ENCODE data around the gene DDX10. TPM values are rescaled to one million over a fixed set of nuclear protein-coding genes. Genes with fewer than 3 reads are reported as not detected.

Gene DDX10
- polyA plus RNA-seq, 1 donor (not counting 4 experiments of a cell fraction or from before 2014, with no cell fraction given), result 32.3 TPM

DNA sequence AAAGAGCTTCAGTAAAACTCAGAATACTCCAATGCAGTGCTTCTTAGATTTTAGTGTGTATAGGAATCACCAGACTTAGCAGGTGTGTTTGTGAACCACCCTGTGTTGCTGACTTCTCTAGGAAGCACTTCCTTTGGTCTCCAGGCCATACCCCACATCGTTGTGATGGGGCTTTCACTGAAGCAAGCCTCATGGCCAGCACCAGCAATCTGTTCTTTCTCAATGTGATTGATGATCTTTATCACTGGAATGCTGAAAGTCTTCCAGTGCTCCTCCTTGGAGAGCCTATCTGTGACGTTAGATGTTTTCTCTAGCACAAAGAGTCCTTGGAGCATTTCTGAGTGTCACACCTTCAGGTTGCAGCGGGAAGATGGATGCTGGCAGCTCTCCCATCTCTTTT, 280.5 kb downstream of the DDX10 start:
- Histone ChIP-seq H4K20me1 (ENCODE audit: control insufficient read depth, extremely low read depth, insufficient read depth, low read length) (no peaks in the 10 kb centered on the region), H3K4me3 (ENCODE audit: control insufficient read depth in 2 of 3, extremely low read depth in 1 of 3, insufficient read depth in 2 of 3, low read depth in 1 of 3, low read length in 3 of 3) (no peak overlapping the region), H3K27ac (ENCODE audit: control insufficient read depth, insufficient read depth, low read length) (no peak overlapping the region), H3K4me2 (ENCODE audit: control insufficient read depth, extremely low read depth, insufficient read depth, low read depth, low read length) (no peak overlapping the region), H3K9me1 (ENCODE audit: control insufficient read depth, extremely low read depth, insufficient read depth, low read length) (no peaks in the 10 kb centered on the region), H3K4me1 (ENCODE audit: control insufficient read depth, extremely low read depth, insufficient read depth, low read length) (peaks cover 12% of the 10 kb centered on the region), H2AFZ (ENCODE audit: control insufficient read depth, low read length) (no peak overlapping the region), H3K9me3 (ENCODE audit: control insufficient read depth, low read depth, low read length) (no peaks in the 10 kb centered on the region), H3K27me3 (ENCODE audit: control insufficient read depth, extremely low read depth, insufficient read depth, low read length) (no peaks in the 10 kb centered on the region), H3K36me3 (ENCODE audit: control insufficient read depth in 2 of 2, extremely low read depth in 1 of 2, insufficient read depth in 2 of 2, low read length in 2 of 2) (no peaks in the 10 kb centered on the region), H3K79me2 (ENCODE audit: control insufficient read depth, insufficient read depth, low read length) (no peaks in the 10 kb centered on the region), H3K9ac (ENCODE audit: control insufficient read depth, extremely low read depth, insufficient read depth, low read length) (no peak overlapping the region)
- dilution Hi-C loops (cut with MboI; ENCODE audit: extremely low pct_ligation_motif_present, low sequenced_read_pairs), result no loop called here
- DNase-seq (ENCODE audit: low read depth, low spot score) (no peak), FAIRE-seq (no peak)
- TF ChIP-seq EZH2 (IDR thresholded peaks at IDR 0.05; ENCODE audit: low read length), result no peak
- TF ChIP-seq, protein P1, sequence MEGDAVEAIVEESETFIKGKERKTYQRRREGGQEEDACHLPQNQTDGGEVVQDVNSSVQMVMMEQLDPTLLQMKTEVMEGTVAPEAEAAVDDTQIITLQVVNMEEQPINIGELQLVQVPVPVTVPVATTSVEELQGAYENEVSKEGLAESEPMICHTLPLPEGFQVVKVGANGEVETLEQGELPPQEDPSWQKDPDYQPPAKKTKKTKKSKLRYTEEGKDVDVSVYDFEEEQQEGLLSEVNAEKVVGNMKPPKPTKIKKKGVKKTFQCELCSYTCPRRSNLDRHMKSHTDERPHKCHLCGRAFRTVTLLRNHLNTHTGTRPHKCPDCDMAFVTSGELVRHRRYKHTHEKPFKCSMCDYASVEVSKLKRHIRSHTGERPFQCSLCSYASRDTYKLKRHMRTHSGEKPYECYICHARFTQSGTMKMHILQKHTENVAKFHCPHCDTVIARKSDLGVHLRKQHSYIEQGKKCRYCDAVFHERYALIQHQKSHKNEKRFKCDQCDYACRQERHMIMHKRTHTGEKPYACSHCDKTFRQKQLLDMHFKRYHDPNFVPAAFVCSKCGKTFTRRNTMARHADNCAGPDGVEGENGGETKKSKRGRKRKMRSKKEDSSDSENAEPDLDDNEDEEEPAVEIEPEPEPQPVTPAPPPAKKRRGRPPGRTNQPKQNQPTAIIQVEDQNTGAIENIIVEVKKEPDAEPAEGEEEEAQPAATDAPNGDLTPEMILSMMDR (optimal IDR thresholded peaks at IDR 0.05 in 1 of 3, IDR thresholded peaks at IDR 0.05 in 1 of 3, conservative IDR thresholded peaks at IDR 0.05 in 1 of 3; ENCODE audit: extremely low read depth in 1 of 3, insufficient read depth in 2 of 3, low read length in 3 of 3), result no peak

DNA sequence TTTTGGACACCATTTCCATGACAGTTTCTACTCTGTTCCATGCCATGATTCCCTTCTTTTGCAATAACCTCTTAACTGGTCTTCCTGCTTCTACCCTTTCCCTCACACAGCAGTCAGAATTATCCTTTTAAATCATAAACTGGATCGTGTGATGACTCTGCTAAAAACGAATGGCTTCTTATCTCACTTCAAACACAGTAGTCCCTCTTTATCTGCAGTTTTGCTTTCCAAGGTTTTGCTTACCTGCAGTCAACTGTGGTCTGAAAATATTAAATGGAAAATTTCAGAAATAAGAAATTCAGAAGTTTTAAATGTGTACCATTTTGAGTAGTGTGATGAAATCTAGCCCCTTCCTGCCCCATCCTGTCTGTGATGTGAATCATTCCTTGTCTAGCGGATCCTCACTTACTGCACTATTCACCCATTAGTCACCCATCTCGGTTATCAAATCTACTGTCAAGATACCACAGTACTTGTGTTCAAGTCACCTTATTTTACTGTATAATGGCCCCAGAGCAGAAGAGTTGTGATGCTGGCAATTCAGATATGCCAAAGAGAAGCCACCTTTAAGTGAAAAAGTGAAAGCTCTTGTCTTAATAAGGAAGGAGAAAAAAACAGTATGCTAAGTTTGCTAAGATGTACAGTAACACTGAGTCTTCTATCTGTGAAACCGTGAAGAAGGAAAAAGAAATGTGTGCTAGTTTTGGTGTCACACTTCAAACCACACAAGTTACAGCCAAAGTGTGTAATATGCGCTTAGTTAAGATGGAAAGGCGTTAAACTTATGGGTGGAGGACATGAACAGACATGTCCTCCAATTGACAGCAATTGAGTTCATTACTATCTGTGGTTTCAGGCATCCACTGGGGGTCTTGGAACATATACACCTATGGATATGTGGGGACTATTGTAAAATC, 283.0 kb downstream of the DDX10 start:
- Histone ChIP-seq H3K9me1 (ENCODE audit: control insufficient read depth, extremely low read depth, insufficient read depth, low read length) (no peaks in the 10 kb centered on the region), H3K27ac (ENCODE audit: control insufficient read depth, insufficient read depth, low read length) (peak overlapping the region; percentile 41), H4K20me1 (ENCODE audit: control insufficient read depth, extremely low read depth, insufficient read depth, low read length) (no peaks in the 10 kb centered on the region), H3K9ac (ENCODE audit: control insufficient read depth, extremely low read depth, insufficient read depth, low read length) (no peak overlapping the region), H3K4me2 (ENCODE audit: control insufficient read depth, extremely low read depth, insufficient read depth, low read depth, low read length) (peak overlapping the region; percentile 41), H3K36me3 (ENCODE audit: control insufficient read depth in 2 of 2, extremely low read depth in 1 of 2, insufficient read depth in 2 of 2, low read length in 2 of 2) (no peaks in the 10 kb centered on the region), H3K27me3 (ENCODE audit: control insufficient read depth, extremely low read depth, insufficient read depth, low read length) (no peaks in the 10 kb centered on the region), H3K9me3 (ENCODE audit: control insufficient read depth, low read depth, low read length) (no peaks in the 10 kb centered on the region), H3K4me3 (ENCODE audit: control insufficient read depth in 2 of 3, extremely low read depth in 1 of 3, insufficient read depth in 2 of 3, low read depth in 1 of 3, low read length in 3 of 3) (no peak overlapping the region), H2AFZ (ENCODE audit: control insufficient read depth, low read length) (no peak overlapping the region), H3K4me1 (ENCODE audit: control insufficient read depth, extremely low read depth, insufficient read depth, low read length) (peaks cover 12% of the 10 kb centered on the region), H3K79me2 (ENCODE audit: control insufficient read depth, insufficient read depth, low read length) (no peaks in the 10 kb centered on the region)
- dilution Hi-C loops (cut with MboI; ENCODE audit: extremely low pct_ligation_motif_present, low sequenced_read_pairs), result no loop called here
- DNase-seq (ENCODE audit: low read depth, low spot score) (peak; percentile 38), FAIRE-seq (peak; percentile 98)
- TF ChIP-seq, protein P1 (optimal IDR thresholded peaks at IDR 0.05 in 1 of 3, IDR thresholded peaks at IDR 0.05 in 1 of 3, conservative IDR thresholded peaks at IDR 0.05 in 1 of 3; ENCODE audit: extremely low read depth in 1 of 3, insufficient read depth in 2 of 3, low read length in 3 of 3), result no peak
- no peak for TF ChIP-seq EZH2 (IDR thresholded peaks at IDR 0.05; ENCODE audit: low read length)
